Fibroblast of villous mesenchyme (primary cell): ENCODE data around the gene POFUT2. TPM values are rescaled to one million over a fixed set of nuclear protein-coding genes. Genes with fewer than 3 reads are reported as not detected.

Experiments used
- DNase-seq: peaks from one replicate; pipeline ENCODE4 v3.0.0-alpha.2; 2010; ENCODE audit warnings: low read depth
- H3K4me3 ChIP-seq: 2 replicates; pipeline ENCODE4 v1.5.1; 2011; ENCODE audit warnings: low read depth, mild to moderate bottlenecking, low read length
- CTCF ChIP-seq: IDR thresholded peaks from 2 replicates; pipeline ENCODE4 v1.5.1; 2012; ENCODE audit warnings: low read depth, mild to moderate bottlenecking, low read length; ENCODE audit not compliant: insufficient read depth
- total RNA-seq: library from RNA; depleted of rRNA; stranded (reverse); fragments of >200 nt; gene quantifications from 2 replicates; pipeline ENCODE4 v1.2.3, GENCODE V29; 2012

Gene POFUT2
- total RNA-seq, 1 donor, result 60.0 TPM

DNA sequence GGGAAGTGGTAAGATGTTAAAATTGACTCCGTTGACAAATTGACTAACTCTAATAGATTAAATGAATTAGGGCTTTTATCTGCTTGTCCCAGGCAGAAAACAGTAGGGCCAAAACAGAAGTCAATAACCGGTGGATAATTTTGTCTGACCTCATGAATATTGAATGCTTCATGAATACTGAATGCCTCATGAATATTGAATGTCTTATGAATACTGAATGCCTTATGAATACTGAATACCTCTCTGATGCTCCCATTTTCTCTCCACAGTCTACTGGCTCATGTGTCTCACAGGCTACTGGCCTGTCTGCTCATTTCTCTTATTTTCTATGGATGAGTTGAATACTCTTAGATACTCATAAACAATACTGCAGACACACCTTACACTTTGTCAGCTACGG lies 56.0 kb downstream of the POFUT2 start:
- no peak for DNase-seq
- TF ChIP-seq CTCF, result no peak
- no peak overlapping the region for H3K4me3 ChIP-seq

- H3K4me3 ChIP-seq, result no peak overlapping the region
- no peak for DNase-seq
- TF ChIP-seq CTCF, result no peak
These were observed 58.9 kb downstream of the POFUT2 start for GRCh38 chr21:45228656-45229240.

DNA sequence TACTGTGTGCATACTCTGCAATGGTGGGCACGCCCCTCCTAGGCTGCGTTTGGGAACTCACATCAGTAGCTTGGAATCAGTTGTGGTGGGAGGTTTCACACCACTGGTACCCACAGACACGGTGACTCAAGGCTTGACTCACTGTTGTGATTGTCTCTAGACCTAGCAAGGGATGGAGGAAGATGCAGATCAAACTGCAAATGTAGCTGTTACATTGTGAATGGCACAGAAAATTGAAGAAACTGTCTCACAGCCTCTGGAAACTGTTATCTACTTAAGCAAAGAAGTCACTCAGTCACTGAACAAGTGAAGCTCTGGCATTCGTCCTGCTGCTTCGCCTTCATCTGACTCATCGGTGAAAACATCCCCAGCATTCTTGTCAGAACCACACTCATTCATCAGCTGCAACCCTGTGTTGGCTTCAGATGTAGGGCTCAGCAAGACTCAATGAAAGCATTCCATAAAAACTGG lies 59.5 kb downstream of the POFUT2 start:
- TF ChIP-seq CTCF, result no peak
- peak; percentile 95 for DNase-seq
- no peak overlapping the region for H3K4me3 ChIP-seq

- TF ChIP-seq CTCF, result peak; percentile 6
- no peak overlapping the region for H3K4me3 ChIP-seq
These were observed 60.0 kb downstream of the POFUT2 start for GRCh38 chr21:45227735-45228134.

DNA sequence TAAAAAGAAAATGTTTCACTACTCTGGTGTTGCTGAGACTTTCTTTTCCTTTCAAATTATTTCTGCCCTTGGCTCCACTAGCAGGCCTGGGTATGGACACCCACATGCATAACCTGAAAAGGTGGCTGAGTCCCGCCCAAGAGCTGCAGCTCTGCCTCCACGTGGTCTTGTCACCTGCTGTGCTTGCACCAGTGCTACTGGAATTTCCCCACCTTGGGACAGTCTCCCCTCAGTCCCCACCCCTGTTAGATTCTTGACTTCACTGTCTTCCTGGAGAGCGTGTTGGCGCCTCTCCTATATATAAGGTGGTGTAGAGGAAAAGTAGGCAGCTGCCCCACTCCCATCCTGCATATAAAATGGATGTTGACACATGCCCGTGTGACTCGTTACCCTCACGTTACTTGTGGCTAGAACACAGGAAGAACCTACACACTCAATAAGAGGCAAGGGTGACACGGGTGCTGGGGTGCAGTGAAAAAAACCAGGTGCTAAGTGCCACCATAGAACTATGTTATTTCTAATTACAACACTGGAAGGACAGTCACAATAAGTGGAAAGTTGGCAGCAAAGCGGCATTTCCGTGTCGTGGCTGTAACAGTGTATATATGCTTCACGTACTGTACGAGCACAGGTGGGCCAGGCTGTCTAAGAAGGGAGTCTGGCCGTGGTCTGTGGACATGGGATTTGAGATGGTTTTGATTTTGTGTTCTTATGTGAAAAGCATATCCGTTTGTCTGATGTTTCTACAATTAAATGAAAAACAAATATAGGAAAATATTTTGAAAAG lies 61.0 kb downstream of the POFUT2 start:
- DNase-seq, result peak; percentile 22
- no peak for TF ChIP-seq CTCF
- H3K4me3 ChIP-seq, result no peak overlapping the region

More at GRCh38 chr21:45227735-45228134, 60.0 kb downstream of the POFUT2 start:
- no peak for DNase-seq

DNA sequence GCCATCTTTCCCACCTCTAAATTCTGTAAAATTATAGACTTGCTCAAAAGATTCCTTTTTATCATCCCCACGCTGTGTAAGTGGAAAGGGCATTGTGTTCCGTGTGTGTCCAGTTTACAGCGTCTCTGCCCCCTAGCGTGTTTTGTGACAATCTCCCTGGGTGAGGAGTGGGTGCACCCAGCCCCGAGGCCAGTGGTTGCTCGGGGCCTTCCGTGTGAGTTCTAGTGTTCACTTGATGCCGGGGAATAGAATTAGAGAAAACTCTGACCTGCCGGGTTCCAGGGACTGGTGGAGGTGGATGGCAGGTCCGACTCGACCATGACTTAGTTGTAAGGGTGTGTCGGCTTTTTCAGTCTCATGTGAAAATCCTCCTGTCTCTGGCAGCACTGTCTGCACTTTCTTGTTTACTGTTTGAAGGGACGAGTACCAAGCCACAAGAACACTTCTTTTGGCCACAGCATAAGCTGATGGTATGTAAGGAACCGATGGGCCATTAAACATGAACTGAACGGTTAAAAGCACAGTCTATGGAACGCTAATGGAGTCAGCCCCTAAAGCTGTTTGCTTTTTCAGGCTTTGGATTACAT lies 61.9 kb downstream of the POFUT2 start:
- DNase-seq, result no peak
- TF ChIP-seq CTCF, result no peak
- no peak overlapping the region for H3K4me3 ChIP-seq
